Naive thymus-derived CD4-positive, alpha-beta T cell (primary cell): ENCODE data around the gene GATB. TPM values are rescaled to one million over a fixed set of nuclear protein-coding genes. Genes with fewer than 3 reads are reported as not detected.

Experiments used
- ATAC-seq: fragments of 150-1000 bp; cut with Tn5 transposase; 2 replicates; pipeline ENCODE4 v1.10.0; 2021; ENCODE audit warnings: mild to moderate bottlenecking, moderate library complexity
- CTCF ChIA-PET: fragments of 350-600 bp; sonication (Branson Sonifier 250); formaldehyde crosslinking; loops from one replicate; lab custom pipeline; 2021; ENCODE audit warnings: antibody characterized with exemption; lab: Charles Lee
- POLR2A ChIA-PET: fragments of 350-600 bp; sonication (Branson Sonifier 250); formaldehyde crosslinking; loops from one replicate; lab custom pipeline; 2021; ENCODE audit warnings: antibody characterized with exemption, inconsistent platforms; lab: Charles Lee
- DNase-seq, 9 donors: peaks; one replicate each; pipeline versions ENCODE4 v3.0.0 to v3.0.0-alpha.2; 2020 to 2022; ENCODE audit warnings: mixed read lengths in 1 of 9
- H3K27ac ChIP-seq: one replicate; pipeline ENCODE4 v1.7.0; 2013; ENCODE audit warnings: mild to moderate bottlenecking, low read depth, low read length, moderate library complexity
- H3K27me3 ChIP-seq, 2 donors: one replicate each; pipeline ENCODE4 v1.7.0; 2013; ENCODE audit warnings: low read length in 2 of 2, mild to moderate bottlenecking in 2 of 2, moderate library complexity in 2 of 2; ENCODE audit not compliant: control insufficient read depth in 2 of 2, insufficient read depth in 2 of 2
- H3K36me3 ChIP-seq, 3 experiments: 1 replicate in 2 of 3; 2 replicates in 1 of 3; pipeline ENCODE4 v1.7.0; 2013; ENCODE audit warnings: low read length in 3 of 3, mild to moderate bottlenecking in 3 of 3, moderate library complexity in 1 of 3; ENCODE audit not compliant: insufficient read depth in 3 of 3, control insufficient read depth in 2 of 3
- H3K4me1 ChIP-seq, 2 donors: one replicate each; pipeline ENCODE4 v1.7.0; 2013; ENCODE audit warnings: low read length in 2 of 2, mild to moderate bottlenecking in 2 of 2, moderate library complexity in 1 of 2; ENCODE audit not compliant: control insufficient read depth in 2 of 2, insufficient read depth in 2 of 2
- H3K4me3 ChIP-seq: 2 replicates; pipeline ENCODE4 v1.7.0; 2013; ENCODE audit warnings: mild to moderate bottlenecking, low read length
- H3K9me3 ChIP-seq, 3 experiments: 1 replicate in 2 of 3; 2 replicates in 1 of 3; pipeline ENCODE4 v1.7.0; 2013; ENCODE audit warnings: low read length in 3 of 3; ENCODE audit not compliant: control insufficient read depth in 2 of 3
- H3K27ac Mint-ChIP-seq, 9 donors: one replicate each; pipeline ENCODE4 v1.8.0; 2020 to 2022; ENCODE audit warnings: mixed read lengths in 9 of 9, mild to moderate bottlenecking in 8 of 9, moderate library complexity in 5 of 9, inconsistent platforms in 2 of 9
- H3K27me3 Mint-ChIP-seq, 5 donors: one replicate each; pipeline ENCODE4 v1.8.0; 2021 to 2022; ENCODE audit warnings: mixed read lengths in 5 of 5, mild to moderate bottlenecking in 1 of 5
- H3K36me3 Mint-ChIP-seq, 5 donors: one replicate each; pipeline ENCODE4 v1.8.0; 2020 to 2022; ENCODE audit warnings: mixed read lengths in 5 of 5, mild to moderate bottlenecking in 3 of 5, inconsistent platforms in 1 of 5
- H3K4me1 Mint-ChIP-seq, 7 donors: one replicate each; pipeline ENCODE4 v1.8.0; 2020 to 2022; ENCODE audit warnings: mixed read lengths in 7 of 7, mild to moderate bottlenecking in 3 of 7, inconsistent platforms in 1 of 7
- H3K4me3 Mint-ChIP-seq, 10 donors: one replicate each; pipeline ENCODE4 v1.8.0; 2020 to 2022; ENCODE audit warnings: mild to moderate bottlenecking in 10 of 10, mixed read lengths in 10 of 10, moderate library complexity in 6 of 10, inconsistent platforms in 2 of 10
- H3K9me3 Mint-ChIP-seq, 11 donors: one replicate each; pipeline ENCODE4 v1.8.0; 2020 to 2022; ENCODE audit warnings: mixed read lengths in 11 of 11, mild to moderate bottlenecking in 4 of 11, inconsistent platforms in 1 of 11, moderate library complexity in 1 of 11
- intact Hi-C, 2 donors: fragments of 100-400 bp; cut with micrococcal nuclease; formaldehyde crosslinking; loops; one replicate each; pipeline ENCODE4 v1.15.1; 2023
- polyA plus RNA-seq, 2 donors: library from polyadenylated mRNA; unstranded; fragments of 300-500 nt; fragmentation: Illumina TruSeq; gene quantifications; one replicate each; pipeline ENCODE4 v1.2.3, GENCODE V29; 2021
- total RNA-seq, 6 experiments: library from RNA in 5 of 6; stranded (reverse) in 5 of 6; gene quantifications; 1 replicate in 5 of 6; 2 replicates in 1 of 6; pipeline ENCODE4 v1.2.3 and lab custom pipeline; 2021 to 2026

GATB gene
- total and polyA plus RNA-seq, 7 experiments from 2014 or later = 10.5 to 17.8 (median 14.2) TPM

DNA sequence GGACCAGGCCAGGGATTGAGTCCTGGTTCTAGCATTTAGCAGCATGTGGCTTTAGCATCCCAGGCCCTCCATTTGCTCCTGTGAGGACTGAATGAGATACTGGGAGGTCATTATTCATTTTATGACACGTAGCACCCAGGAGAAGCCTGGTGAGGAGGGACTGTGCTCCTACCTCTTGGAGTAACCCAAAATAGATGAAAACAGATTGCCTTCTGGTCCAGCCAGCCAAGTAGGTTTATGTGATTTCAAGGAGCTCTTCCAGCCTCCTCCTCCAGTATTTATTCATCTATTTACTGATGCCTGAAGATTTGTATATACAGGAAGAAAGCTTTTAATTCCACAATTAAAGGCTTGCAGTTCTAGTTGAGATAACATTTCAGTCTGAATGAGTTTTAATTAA lies 109.3 kb downstream of the GATB start:
- Histone ChIP-seq H3K36me3 (no peaks in the 10 kb centered on the region), H3K9me3 (no peaks in the 10 kb centered on the region), H3K27me3 (no peaks in the 10 kb centered on the region), H3K4me1 (no peaks in the 10 kb centered on the region), H3K27ac (no peak overlapping the region), H3K4me3 (no peak overlapping the region)
- ChIA-PET CTCF (no interaction called here), POLR2A (no interaction called here)
- intact Hi-C loops = no loop called here
- H3K27me3 Mint-ChIP-seq = peaks cover 0 to 4% (median 0%) of the 10 kb centered on the region in 5 donors
- H3K4me3 Mint-ChIP-seq = no peak overlapping the region
- H3K4me1 Mint-ChIP-seq = no peaks in the 10 kb centered on the region
- H3K36me3 Mint-ChIP-seq = peaks cover 0 to 10% (median 0%) of the 10 kb centered on the region in 5 donors
- DNase-seq (no peak), ATAC-seq (no peak)
- no peak overlapping the region for H3K27ac Mint-ChIP-seq
- no peaks in the 10 kb centered on the region for H3K9me3 Mint-ChIP-seq

DNA sequence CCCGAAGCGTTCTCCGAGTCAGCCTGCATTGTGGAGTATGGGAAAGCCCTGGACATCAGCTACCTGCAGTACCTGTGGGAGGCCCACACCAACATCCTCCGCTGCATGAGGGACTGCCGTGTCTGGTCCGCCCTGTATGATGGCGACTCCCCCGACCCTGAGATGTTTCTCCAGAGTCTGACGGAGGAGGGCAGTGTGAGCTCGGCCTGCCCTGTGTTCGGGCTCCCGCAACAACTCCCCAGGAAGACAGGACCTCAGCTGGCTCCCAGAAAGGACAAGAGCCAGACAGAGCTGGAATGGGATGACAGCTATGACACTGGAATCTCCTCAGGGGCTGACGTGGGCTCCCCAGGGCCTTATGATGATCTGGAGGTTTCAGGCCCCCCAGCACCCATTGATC lies 111.3 kb downstream of the GATB start:
- Mint-ChIP-seq H3K4me1 (no peaks in the 10 kb centered on the region), H3K9me3 (no peaks in the 10 kb centered on the region), H3K4me3 (no peak overlapping the region), H3K27me3 (peaks cover 0 to 7% (median 4%) of the 10 kb centered on the region in 5 donors), H3K36me3 (peaks cover 0 to 10% (median 0%) of the 10 kb centered on the region in 5 donors), H3K27ac (no peak overlapping the region)
- H3K9me3 ChIP-seq = no peaks in the 10 kb centered on the region
- no peak for ATAC-seq
- CTCF ChIA-PET = no interaction called here
- intact Hi-C loops = no loop called here
- no peaks in the 10 kb centered on the region for H3K36me3 ChIP-seq
- H3K27ac ChIP-seq = no peak overlapping the region
- no peak for DNase-seq
- no peaks in the 10 kb centered on the region for H3K27me3 ChIP-seq
- no peak overlapping the region for H3K4me3 ChIP-seq
- no peaks in the 10 kb centered on the region for H3K4me1 ChIP-seq
- POLR2A ChIA-PET = no interaction called here

DNA sequence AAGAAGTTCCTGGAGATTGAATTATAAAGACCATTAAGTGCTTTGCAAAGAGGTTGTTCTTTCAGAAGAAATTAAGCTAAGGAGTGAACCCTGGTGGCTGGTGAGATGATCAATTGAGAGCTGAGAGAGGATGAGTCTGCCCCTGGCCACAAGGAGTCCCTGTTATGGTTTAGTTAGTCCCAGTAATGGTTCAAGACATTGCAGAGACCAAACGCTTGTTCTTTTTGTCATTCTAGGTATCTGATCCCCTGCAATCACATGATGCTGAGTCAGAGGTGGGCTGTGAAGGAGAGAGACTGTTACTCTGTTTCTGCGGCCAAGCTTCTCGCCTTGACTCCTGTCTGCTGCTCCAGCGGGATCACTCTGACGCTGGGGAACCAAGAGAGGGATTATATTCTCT lies 114.5 kb downstream of the GATB start:
- Histone ChIP-seq H3K9me3 (no peaks in the 10 kb centered on the region), H3K4me1 (no peaks in the 10 kb centered on the region), H3K36me3 (no peaks in the 10 kb centered on the region), H3K27me3 (no peaks in the 10 kb centered on the region), H3K4me3 (no peak overlapping the region), H3K27ac (no peak overlapping the region)
- peaks cover 0 to 6% (median 4%) of the 10 kb centered on the region in 5 donors for H3K27me3 Mint-ChIP-seq
- H3K27ac Mint-ChIP-seq = no peak overlapping the region
- H3K4me3 Mint-ChIP-seq = no peak overlapping the region
- no peaks in the 10 kb centered on the region for H3K4me1 Mint-ChIP-seq
- ChIA-PET CTCF (no interaction called here), POLR2A (no interaction called here)
- ATAC-seq = no peak
- H3K9me3 Mint-ChIP-seq = no peaks in the 10 kb centered on the region
- DNase-seq = no peak
- intact Hi-C loops = no loop called here
- H3K36me3 Mint-ChIP-seq = peaks cover 0 to 10% (median 0%) of the 10 kb centered on the region in 5 donors

DNA sequence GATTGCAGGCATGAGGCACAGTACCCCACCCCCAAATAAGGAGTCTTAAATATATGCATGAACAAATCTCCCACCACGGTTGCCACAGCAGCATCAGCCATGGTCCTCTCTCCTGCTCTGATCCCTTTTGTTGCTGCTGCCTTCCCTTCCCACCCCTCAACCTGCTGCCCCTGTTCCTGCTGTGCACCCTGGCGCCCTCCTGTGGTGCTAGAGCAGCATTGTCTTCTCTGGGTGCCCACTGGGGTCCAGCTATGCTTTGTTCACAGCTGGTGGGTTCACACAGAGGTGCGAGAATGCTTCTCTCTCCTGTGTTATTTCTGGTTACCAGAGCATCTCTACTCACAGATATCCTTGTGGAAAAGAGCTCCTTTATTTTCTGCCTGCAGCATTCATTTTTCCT lies 116.2 kb downstream of the GATB start:
- no peak for ATAC-seq

DNA sequence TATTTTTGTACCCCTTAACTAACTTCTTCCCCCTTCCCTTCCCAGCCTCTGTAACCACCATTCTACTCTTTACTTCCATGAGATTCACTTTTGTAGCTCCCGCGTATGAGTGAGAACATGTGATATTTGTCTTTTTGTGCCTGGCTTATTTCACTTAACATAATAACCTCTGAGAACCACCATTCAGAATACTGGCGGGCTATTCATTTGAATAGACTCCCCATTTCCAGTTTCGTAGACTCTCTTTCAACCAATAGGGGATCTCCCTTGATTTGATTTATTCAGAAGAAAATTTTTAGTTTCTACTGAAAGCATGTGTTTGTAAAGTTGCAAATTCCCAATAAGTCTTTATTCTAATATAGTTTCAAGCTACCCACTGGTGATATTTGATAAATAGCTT lies 117.2 kb downstream of the GATB start:
- intact Hi-C loops = no loop called here
- no peak for ATAC-seq

More for the DNA sequence above, 116.2 kb downstream of the GATB start:
- H3K4me3 Mint-ChIP-seq = no peak overlapping the region
- POLR2A ChIA-PET = no interaction called here
- peaks cover 0 to 5% (median 0%) of the 10 kb centered on the region in 5 donors for H3K36me3 Mint-ChIP-seq
- peaks cover 0 to 6% (median 3%) of the 10 kb centered on the region in 5 donors for H3K27me3 Mint-ChIP-seq
- intact Hi-C loops = no loop called here
- CTCF ChIA-PET = no interaction called here
- no peaks in the 10 kb centered on the region for H3K4me1 ChIP-seq
- H3K4me1 Mint-ChIP-seq = no peaks in the 10 kb centered on the region
- H3K4me3 ChIP-seq = no peak overlapping the region
- no peak overlapping the region for H3K27ac ChIP-seq
- no peaks in the 10 kb centered on the region for H3K27me3 ChIP-seq
- H3K9me3 Mint-ChIP-seq = no peaks in the 10 kb centered on the region
- no peak for DNase-seq
- no peak overlapping the region for H3K27ac Mint-ChIP-seq
- H3K9me3 ChIP-seq = no peaks in the 10 kb centered on the region
- H3K36me3 ChIP-seq = no peaks in the 10 kb centered on the region

DNA sequence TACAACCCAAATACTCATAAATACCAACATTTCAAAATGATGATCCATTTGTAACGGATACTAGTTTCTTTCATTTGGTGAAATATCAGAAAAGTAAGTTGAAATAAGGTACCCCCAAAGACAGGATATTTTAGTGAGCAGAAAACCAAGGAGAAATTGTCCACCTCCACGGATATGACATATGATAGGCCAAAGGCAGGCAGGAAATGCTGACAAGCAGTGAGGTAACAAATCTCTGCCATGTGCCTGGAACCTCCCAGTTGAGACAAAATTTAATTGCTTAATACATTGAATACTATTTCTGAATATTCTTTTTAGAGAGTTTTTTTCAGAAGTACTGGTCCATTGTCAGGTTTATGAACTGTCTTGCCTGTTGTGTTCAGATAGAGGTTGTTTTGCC lies 118.8 kb downstream of the GATB start:
- DNase-seq (no peak), ATAC-seq (no peak)
- Histone ChIP-seq H3K4me3 (no peak overlapping the region), H3K4me1 (no peaks in the 10 kb centered on the region), H3K27me3 (no peaks in the 10 kb centered on the region), H3K36me3 (no peaks in the 10 kb centered on the region), H3K27ac (no peak overlapping the region), H3K9me3 (no peaks in the 10 kb centered on the region)
- Mint-ChIP-seq H3K27ac (no peak overlapping the region), H3K9me3 (no peaks in the 10 kb centered on the region), H3K27me3 (peaks cover 0 to 22% (median 3%) of the 10 kb centered on the region in 5 donors), H3K4me1 (no peaks in the 10 kb centered on the region), H3K4me3 (no peak overlapping the region), H3K36me3 (peaks cover 0 to 3% (median 0%) of the 10 kb centered on the region in 5 donors)
- intact Hi-C loops = no loop called here
- POLR2A ChIA-PET = no interaction called here
- CTCF ChIA-PET = no interaction called here

More for the DNA sequence above, 117.2 kb downstream of the GATB start:
- H3K4me1 ChIP-seq = no peaks in the 10 kb centered on the region
- no peak overlapping the region for H3K4me3 ChIP-seq
- H3K4me1 Mint-ChIP-seq = no peaks in the 10 kb centered on the region
- no peak overlapping the region for H3K27ac ChIP-seq
- no peaks in the 10 kb centered on the region for H3K9me3 Mint-ChIP-seq
- peaks cover 0 to 3% (median 0%) of the 10 kb centered on the region in 5 donors for H3K36me3 Mint-ChIP-seq
- H3K27me3 ChIP-seq = no peaks in the 10 kb centered on the region
- H3K36me3 ChIP-seq = no peaks in the 10 kb centered on the region
- H3K9me3 ChIP-seq = no peaks in the 10 kb centered on the region
- peaks cover 0 to 11% (median 3%) of the 10 kb centered on the region in 5 donors for H3K27me3 Mint-ChIP-seq
- ChIA-PET CTCF (interaction anchor here (0.6 kb wide), 1 partner anchor 1499 kb away, joined by 3 read pairs; no protein-coding TSS in a partner anchor), POLR2A (interaction anchor here (0.6 kb wide), 1 partner anchor 1076 kb away, joined by 3 read pairs; no protein-coding TSS in a partner anchor)
- DNase-seq = no peak
- no peak overlapping the region for H3K27ac Mint-ChIP-seq
- H3K4me3 Mint-ChIP-seq = no peak overlapping the region

DNA sequence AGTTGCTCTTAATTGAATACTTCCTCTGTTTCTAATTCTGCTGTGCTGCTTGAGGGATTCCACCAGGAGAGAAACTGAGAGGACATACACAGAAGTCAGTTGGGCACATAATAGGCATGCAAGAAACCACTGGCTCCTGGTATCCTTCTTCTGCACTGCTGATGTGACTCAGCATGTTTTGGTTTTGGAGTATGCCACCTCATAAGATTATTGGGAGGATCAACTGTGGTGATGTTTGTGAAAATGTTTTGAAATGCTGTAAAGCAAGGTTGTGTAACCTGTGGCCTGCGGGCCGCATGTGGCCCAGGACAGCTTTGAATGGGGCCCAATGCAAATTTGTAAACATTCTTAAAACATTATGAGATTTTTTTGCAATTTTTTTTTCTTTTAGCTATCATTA lies 119.6 kb downstream of the GATB start:
- peaks cover 0 to 2% (median 0%) of the 10 kb centered on the region in 5 donors for H3K36me3 Mint-ChIP-seq
- DNase-seq (no peak), ATAC-seq (no peak)
- H3K4me3 Mint-ChIP-seq = no peak overlapping the region
- H3K9me3 ChIP-seq = no peaks in the 10 kb centered on the region
- no peaks in the 10 kb centered on the region for H3K4me1 ChIP-seq
- H3K27me3 Mint-ChIP-seq = peaks cover 0 to 24% (median 3%) of the 10 kb centered on the region in 5 donors
- no peaks in the 10 kb centered on the region for H3K9me3 Mint-ChIP-seq
- intact Hi-C loops = no loop called here
- H3K27me3 ChIP-seq = no peaks in the 10 kb centered on the region
- H3K27ac ChIP-seq = no peak overlapping the region
- no peak overlapping the region for H3K4me3 ChIP-seq
- no peaks in the 10 kb centered on the region for H3K4me1 Mint-ChIP-seq
- no peaks in the 10 kb centered on the region for H3K36me3 ChIP-seq
- H3K27ac Mint-ChIP-seq = no peak overlapping the region
- ChIA-PET CTCF (no interaction called here), POLR2A (interaction anchor here (0.9 kb wide), 1 partner anchor 9 kb away, joined by 3 read pairs; no protein-coding TSS in a partner anchor)
